HG02885 (cell line): ENCODE measurements around the gene MAP3K6.

Source experiments
- ATAC-seq: cut with Tn5 transposase; IDR thresholded peaks from one replicate; pipeline ENCODE4 v1.9.1; 2021; ENCODE audit warnings: mild to moderate bottlenecking; ENCODE audit not compliant: unreplicated experiment, poor library complexity

Gene MAP3K6

GRCh38 chr1:27341525-27342252, 25.1 kb downstream of the MAP3K6 start, which contains the start of gene SYTL1:
TSS of gene SYTL1 (plus strand) at chr1:27342022. CDS start at chr1:27345335, 3,313 bp downstream.
- ATAC-seq, result peak; percentile 62

GRCh38 chr1:27339213-27339612, 27.5 kb downstream of the MAP3K6 start:
- ATAC-seq, result no peak

DNA sequence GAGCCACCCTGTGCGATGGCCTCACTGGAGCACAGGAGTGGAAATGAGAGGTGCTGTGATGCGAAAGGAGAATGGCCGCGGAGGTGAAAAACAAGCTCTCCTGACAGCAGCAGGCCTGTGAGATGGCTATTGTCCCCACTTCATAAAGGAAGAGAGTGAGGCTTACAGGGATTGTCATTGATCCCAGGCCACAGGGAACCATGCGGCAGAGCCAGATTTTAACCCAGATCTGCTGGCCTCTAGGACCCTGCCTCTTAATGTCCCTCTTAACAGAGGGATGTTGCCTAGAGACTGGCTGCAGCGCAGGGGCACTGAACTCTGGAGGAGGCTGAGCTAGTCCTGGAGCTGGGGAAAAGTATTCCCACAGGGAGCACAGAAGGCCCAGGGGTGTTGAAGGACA, 28.0 kb downstream of the MAP3K6 start:
- no peak for ATAC-seq

DNA sequence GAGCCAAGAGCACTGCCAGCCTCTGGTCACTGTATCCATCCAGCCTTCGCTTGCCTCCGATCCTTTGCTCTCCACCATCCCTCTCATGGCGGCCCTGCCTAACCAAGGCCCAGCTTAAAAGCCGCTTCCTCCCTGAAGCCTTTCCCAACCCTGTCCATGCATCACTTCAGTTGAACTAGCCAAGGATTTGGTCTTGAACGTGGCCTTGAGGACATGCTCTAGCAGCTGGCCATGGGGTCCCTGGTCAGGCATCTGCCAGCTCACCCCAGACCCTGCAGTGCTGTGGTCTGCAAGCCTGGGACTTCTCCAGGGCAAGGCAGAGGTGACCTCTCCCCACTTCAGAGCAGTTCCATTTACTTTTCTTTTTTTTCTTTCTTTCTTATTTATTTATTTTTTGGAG, 30.0 kb downstream of the MAP3K6 start:
- ATAC-seq, result no peak

DNA sequence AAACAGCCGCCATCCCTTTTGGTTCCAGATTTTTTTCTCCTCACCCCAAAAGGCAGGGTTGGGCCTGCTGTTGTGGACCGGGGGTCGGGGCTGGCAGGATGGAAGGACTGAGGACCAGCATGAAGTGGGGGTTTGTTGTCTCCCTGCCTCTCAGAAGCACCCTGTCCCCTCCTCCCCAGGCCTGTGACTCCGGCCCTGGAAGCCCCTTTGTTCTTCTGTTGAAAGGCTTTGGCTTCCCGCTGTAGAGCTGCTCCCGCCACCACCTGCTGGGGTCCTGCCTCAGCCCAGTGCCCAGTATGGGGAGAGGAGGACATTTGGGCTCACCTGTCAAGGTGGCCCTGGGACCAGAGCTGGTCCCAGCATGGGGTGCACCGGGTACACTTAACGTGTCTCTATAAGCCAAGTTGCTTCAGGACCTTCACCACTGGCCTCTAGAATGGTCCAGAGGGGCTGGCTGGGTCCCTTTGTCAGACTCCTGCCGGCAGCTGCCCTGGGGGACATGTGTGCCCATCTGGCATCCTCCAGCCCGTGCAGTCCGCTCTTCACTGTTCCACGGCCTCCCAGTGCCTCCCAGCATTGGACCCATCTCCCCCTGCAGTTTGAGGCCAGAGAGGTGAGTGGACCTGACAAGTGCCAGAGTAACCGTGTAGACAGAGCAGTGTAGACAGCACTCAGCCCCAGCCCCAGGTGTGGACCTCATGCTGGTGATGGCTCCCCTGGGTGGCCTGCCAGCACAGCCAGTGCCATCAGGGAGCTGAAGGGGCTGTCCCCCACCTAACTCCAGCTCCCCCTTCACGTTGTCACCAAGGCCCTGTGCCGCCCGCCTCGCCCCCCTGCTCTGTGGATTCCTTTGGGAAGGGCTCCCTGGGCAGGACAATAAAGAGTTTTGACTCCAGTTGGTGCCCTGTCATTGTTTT, 31.0 kb downstream of the MAP3K6 start:
- ATAC-seq, result no peak

- no peak for ATAC-seq
These were observed 33.0 kb downstream of the MAP3K6 start for GRCh38 chr1:27333717-27334279.

DNA sequence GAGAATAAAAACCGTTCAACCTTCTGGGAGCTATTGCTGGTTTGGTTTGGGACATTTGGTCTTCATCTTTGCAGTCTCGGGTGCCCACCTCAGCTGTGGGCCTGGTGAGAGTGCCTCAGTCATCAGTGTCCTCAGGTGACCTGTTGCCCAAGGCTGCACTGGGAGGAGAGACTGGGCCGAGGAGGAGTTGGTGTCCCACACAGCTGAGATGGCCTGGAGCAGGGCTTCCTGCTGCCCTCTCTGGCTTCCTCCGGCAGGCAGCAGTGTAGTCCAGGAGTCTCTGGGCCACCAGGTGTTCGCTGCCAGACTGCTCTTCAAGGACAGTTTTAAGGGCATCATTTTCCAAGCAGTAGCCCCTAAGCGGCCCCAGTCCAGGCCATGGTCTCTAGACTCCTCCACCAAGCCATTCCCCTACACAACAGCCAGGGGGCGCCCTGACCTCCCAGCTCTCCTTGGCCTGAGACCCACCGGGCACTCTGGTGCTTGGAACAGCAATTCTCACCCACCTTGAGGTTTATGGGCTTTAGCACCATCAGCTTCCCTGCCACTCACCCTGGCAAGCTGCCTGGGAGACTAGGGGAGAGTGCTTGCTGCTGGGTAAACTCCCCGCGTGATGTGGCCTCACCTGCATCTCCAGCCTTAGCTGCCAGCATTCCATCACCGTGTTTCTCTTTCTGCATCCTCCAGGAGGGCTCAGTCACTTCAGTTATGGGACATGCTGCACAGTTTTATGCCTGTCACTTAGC, 34.1 kb downstream of the MAP3K6 start:
- ATAC-seq, result no peak

DNA sequence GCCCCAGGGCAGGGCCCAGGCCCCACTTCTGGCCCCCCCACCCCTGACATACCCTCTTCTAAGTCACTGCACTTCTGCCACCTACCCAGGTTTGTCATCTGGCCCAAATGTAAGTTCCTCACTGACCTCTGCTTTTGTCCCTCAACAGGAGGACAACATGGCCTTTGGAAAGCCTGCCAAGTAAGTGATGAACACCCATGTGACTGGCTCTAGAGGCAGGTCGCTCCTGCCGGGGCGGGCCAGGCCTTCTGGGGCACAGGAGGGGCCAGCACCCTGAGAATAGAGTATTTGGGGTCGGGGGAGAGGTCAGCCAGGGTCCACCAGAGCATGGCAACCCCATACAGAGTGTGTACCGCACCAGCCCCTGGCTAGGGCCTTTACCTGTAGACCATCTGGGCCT, 34.8 kb downstream of the MAP3K6 start:
- no peak for ATAC-seq

- ATAC-seq, result no peak
These were observed 35.3 kb downstream of the MAP3K6 start for GRCh38 chr1:27331426-27331825.

DNA sequence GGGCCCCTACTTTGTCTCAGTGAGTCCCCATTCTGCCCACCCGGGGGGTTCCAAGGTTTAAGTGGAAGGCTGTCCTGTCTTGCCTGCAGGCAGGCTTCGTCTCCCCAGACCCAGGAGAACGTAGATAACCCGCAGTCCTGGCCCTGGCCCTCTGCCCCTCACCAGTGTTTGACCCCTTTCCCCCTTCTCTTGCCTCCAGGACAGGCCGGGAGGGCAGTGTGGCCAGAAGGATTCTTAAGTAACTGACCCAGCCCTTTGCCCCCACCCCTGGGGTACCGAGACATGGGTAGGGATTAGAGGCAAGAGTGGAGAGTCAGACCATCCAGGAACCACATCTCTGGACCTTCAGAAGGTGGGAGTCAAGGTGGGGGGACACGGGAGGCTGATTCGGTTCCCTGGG, 36.0 kb downstream of the MAP3K6 start:
- no peak for ATAC-seq

DNA sequence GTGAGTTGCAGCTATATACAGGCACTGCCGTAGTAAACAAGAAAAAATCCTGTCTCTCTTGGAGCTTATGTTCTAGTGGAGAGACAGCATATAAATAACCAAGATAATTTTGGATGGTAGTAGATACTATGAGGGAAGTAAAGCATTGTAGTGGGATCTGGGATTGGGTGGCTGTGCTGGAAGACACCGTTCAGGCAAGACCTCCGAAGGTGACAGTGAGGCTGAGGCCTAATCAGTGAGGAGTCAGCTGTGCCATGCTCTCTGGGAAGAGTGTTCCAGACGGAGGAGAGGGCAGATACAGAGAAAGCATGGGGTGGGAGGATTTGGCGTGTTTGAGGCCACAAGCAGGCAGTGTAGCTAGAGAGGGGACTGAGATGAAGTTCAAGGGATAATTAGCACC, 38.8 kb downstream of the MAP3K6 start:
- ATAC-seq, result no peak

DNA sequence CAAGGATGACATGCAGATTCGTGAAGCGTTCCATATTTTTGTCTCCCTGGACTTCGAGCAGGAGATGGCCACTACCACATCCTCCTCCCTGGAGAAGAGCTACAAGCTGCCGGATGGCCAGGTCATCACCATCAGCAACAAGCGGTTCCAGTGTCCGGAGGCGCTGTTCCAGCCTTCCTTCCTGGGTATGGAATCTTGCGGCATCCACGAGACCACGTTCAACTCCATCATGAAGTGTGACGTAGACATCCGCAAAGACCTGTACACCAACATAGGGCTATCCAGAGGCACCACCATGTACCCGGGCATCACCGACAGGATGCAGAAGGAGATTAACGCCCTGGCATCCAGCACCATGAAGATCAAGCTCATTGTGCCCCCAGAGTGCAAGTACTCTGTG, 41.5 kb downstream of the MAP3K6 start:
- no peak for ATAC-seq

DNA sequence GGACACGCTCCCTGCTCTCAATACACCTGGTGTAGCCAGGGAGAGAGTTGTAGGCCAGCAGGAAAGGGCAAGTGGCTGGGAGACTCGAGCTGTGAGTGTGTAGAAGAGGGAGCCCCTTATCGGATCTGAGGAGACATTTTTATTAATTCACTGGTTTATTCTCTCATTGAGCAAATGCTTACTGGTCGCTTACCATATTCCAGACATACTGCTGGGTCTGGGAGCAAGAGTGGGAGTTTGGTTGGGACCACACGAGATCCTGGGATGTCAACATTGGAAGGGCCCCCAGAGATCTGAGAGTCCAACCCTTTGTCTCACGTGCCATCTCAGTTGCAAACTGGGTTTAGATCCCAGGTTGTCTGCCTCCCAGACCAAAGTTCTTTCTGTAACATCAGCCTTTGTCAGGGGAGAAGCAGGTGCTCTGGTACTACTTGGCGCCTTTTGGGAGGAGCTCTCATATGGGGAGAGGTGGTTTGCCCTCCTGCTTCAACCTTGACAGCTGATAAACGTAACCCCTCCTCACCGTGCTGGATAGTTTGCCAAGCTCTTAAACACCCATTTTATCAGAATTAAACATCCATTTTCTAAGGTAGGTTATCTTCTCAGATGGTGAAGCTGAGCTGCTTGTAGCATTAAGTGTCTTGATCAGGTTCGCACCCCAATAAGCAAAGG, 44.1 kb downstream of the MAP3K6 start:
- ATAC-seq, result no peak

GRCh38 chr1:27321813-27322568, 44.8 kb downstream of the MAP3K6 start, which contains the start of gene TMEM222:
TSS of gene TMEM222 (plus strand) at chr1:27322163. CDS start at chr1:27322198, 35 bp downstream.
- peak; percentile 92 for ATAC-seq

DNA sequence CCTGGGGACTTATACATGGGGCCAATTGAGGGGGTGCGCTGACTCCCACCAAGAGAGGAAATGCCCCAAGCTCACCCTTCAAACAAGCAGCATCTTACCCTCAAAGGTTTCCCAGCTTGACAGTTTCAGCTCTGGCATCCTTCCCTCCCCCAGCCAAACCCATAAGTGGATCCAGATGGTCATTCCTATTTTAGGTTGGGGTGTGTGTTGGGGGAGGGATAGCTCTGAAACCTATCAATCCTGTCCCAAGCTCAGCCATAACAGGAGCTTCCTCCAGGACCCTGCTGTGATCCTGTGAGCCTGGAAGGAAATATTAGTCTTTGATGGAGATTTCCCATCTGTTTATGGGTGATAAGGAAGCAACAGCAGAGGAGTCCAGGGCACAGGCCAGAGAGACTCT, 48.2 kb downstream of the MAP3K6 start:
- ATAC-seq, result no peak

GRCh38 chr1:27318136-27318535, 48.6 kb downstream of the MAP3K6 start:
- no peak for ATAC-seq

DNA sequence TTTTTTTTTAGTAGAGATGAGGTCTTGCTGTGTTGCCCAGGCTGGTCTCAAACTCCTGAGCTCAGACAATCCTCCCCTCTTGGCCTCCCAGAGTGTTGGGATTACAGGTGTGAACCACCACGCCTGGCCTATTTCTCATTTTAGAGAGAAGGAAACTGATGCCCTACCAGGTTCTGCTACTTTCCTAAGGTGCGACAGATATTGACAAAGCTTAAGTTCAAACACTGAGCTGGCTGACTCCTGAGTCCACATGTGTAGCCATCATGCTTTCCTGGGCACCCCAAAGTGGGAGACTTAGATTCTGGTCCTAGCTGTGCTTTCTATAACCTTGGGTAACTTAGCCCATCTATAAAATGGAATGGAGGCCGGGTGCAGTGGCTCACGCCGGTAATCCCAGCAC, 49.9 kb downstream of the MAP3K6 start:
- ATAC-seq, result no peak

- no peak for ATAC-seq
These were observed 52.0 kb downstream of the MAP3K6 start for GRCh38 chr1:27314737-27315136.

DNA sequence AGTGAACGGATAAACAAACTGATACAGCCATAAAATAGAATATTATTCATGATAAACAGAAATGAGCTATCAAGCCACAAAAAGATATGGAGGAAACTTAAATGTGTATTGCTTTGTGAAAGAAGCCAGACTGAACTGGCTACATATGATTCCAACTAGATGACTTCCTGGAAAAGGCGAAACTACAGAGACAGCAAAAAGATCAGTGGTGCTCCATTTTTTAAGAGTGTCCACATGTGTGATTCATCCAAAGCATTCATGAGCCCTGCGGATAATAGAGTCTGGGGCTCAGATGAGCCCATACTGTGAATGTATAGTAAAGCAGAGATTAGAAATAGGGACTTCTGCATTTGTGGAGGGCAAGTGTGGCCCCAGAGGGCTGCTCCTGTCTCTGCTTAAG, 52.6 kb downstream of the MAP3K6 start:
- no peak for ATAC-seq
